Measurements from ENCODE around the gene STX5. TPM values are rescaled to one million over a fixed set of nuclear protein-coding genes. Genes with fewer than 3 reads are reported as not detected.
A peak's percentile ranks its signal among the peaks of the same experiment; 100 is the strongest.

The STX5 gene
- total and polyA plus RNA-seq, 9 of the 15 experiments (the other 6 are each of a cell fraction or from before 2014, with no cell fraction given), result 2.8 to 28.6 (median 23.7) TPM

- 0 out of 2 replicates have a peak, but pooled peaks have one; percentile 29 for TF ChIP-seq ZBTB40 (IDR thresholded peaks at IDR 0.05)
- no peak; the same call in none of the 2 replicates for TF ChIP-seq ZBTB40 (CRISPR knock-in tag; IDR thresholded peaks at IDR 0.05)
- no peak for TF ChIP-seq SP2 (IDR thresholded peaks at IDR 0.05; ENCODE audit: extremely low read depth, low read depth, low read length, poor library complexity, severe bottlenecking)
- TF ChIP-seq NR2C1 (IDR thresholded peaks at IDR 0.05), result peak; percentile 55; the same call in 1 of the 2 replicates
- TF ChIP-seq NR2C1 (tag; IDR thresholded peaks at IDR 0.05), result no peak
- TF ChIP-seq ZSCAN32 (CRISPR knock-in tag; IDR thresholded peaks at IDR 0.05), result no peak; the same call in 1 of the 2 replicates
- peak; percentile 99 for TF ChIP-seq POLR2H (tag; IDR thresholded peaks at IDR 0.05; ENCODE audit: low read depth)
- TF ChIP-seq, protein P1, sequence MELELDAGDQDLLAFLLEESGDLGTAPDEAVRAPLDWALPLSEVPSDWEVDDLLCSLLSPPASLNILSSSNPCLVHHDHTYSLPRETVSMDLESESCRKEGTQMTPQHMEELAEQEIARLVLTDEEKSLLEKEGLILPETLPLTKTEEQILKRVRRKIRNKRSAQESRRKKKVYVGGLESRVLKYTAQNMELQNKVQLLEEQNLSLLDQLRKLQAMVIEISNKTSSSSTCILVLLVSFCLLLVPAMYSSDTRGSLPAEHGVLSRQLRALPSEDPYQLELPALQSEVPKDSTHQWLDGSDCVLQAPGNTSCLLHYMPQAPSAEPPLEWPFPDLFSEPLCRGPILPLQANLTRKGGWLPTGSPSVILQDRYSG (tag; conservative IDR thresholded peaks at IDR 0.05; ENCODE audit: low read depth), result 0 out of 2 replicates have a peak, but pooled peaks have one; percentile 54
- TF ChIP-seq TRIM24 (IDR thresholded peaks at IDR 0.05), result 0 out of 4 replicates have a peak, but pooled peaks of 1 of the 2 experiments have one; percentile 11
- TF ChIP-seq, protein P2, sequence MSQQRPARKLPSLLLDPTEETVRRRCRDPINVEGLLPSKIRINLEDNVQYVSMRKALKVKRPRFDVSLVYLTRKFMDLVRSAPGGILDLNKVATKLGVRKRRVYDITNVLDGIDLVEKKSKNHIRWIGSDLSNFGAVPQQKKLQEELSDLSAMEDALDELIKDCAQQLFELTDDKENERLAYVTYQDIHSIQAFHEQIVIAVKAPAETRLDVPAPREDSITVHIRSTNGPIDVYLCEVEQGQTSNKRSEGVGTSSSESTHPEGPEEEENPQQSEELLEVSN (IDR thresholded peaks at IDR 0.05; ENCODE audit: borderline replicate concordance in 1 of 2, extremely low read depth in 1 of 2, insufficient read depth in 1 of 2, insufficient read length in 1 of 2, low read depth in 1 of 2, low read length in 1 of 2, poor library complexity in 1 of 2, severe bottlenecking in 1 of 2), result peak; percentile 90 to 96
- peak; percentile 100 for TF ChIP-seq TAF1 (IDR thresholded peaks at IDR 0.05; ENCODE audit: control insufficient read depth, extremely low read depth, insufficient read depth, low read length, severe bottlenecking)
- peak; percentile 43 for TF ChIP-seq TRIM28 (IDR thresholded peaks at IDR 0.05)
- TF ChIP-seq HLTF (IDR thresholded peaks at IDR 0.05), result peak; percentile 87
- peak; percentile 90 to 97 for TF ChIP-seq HDAC1 (IDR thresholded peaks at IDR 0.05)
Observed at GRCh38 chr11:62855571-62856332, 23.9 kb upstream of the STX5 start (continued).

Measured in K562 (cell line).